Hippocampal formation (tissue), 2 donors: ENCODE results near the gene TMEM259.
"Not testable (repeated sequence)": the region's sequence is repeated elsewhere in the genome, so short reads cannot be mapped to it uniquely, and the experiment has no call there.

Experiments
- DNase-seq, 2 donors: peaks; one replicate each; lab custom pipeline; 2025; lab: John Stamatoyannopoulos, UW

Gene TMEM259

DNA sequence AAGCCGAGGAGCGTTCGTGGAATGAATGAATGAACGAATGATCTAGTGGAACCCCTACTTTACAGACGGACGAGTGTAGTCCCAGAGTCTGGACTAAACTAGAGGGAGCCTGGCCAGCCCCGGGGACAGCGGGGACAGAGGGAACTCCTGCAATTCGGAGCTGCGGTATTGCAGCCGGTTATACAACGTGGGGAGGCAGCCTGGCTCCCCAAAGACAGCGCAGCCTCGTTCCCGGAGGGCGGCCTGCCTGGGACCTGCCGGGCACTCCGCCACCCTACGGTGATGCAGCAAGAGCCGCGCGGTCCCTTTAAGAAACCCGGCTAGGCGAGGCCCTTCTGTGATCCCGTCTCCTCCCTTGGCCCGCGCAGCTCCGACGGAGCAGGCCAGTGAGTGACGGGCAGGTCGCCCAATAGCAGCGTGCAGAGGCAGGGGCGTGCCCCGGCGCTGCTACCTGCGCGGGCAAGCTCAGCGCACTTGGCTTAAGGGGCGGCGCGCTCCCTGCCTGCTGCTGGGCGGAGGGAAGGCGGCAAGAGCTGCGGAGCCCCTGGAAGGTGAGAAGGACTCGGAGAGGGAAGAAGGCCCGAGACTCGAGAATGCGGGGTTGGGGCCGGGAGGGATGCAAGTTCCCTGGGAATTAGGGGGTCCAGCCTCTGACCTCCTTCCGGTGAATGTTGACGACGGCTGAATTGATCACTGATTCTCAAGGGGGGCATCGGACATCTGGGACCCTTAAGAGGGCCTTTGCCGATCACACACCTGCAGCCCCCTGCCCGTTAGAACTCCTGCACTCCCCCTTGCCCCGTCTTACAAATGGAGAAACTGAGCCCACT, 18.9 kb upstream of the TMEM259 start, which contains the start of gene ABCA7:
TSS of gene ABCA7 (plus strand) at position 462 of the 830 bp plus-strand sequence. CDS start 1,255 bp downstream, outside the sequence.
- peak; percentile 88 to 93 for DNase-seq

- no peak for DNase-seq
These were observed 18.2 kb upstream of the TMEM259 start for GRCh38 chr19:1038978-1039645.

- DNase-seq = no peak
These were observed 16.7 kb upstream of the TMEM259 start for GRCh38 chr19:1037621-1038064.

- no peak for DNase-seq
These were observed 15.2 kb upstream of the TMEM259 start for GRCh38 chr19:1035998-1036621.

- no peak for DNase-seq
These were observed 11.4 kb upstream of the TMEM259 start for GRCh38 chr19:1032264-1032867.

- no peak for DNase-seq
These were observed 7.4 kb upstream of the TMEM259 start for GRCh38 chr19:1028062-1028926.

DNA sequence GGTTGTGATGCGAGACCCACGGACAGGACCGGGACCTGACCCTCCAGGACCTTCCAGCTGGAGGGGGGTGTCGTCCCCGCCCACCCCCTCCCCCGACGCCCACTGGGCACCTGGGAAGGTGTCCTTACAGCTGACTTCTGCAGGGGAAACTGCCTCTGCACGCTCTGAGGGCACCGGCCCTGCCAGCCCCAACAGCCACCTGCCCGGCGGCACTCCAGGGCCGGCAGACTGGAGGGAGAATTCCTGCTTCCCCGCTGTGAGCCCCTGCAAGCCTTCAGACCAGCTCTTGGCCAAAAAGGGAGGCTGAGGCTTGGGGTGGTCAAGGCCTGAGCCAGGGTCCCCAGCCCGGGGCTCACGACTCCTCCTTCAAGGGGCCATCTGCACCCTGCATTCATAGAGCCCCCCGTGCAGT, 6.7 kb upstream of the TMEM259 start:
- DNase-seq = no peak

DNA sequence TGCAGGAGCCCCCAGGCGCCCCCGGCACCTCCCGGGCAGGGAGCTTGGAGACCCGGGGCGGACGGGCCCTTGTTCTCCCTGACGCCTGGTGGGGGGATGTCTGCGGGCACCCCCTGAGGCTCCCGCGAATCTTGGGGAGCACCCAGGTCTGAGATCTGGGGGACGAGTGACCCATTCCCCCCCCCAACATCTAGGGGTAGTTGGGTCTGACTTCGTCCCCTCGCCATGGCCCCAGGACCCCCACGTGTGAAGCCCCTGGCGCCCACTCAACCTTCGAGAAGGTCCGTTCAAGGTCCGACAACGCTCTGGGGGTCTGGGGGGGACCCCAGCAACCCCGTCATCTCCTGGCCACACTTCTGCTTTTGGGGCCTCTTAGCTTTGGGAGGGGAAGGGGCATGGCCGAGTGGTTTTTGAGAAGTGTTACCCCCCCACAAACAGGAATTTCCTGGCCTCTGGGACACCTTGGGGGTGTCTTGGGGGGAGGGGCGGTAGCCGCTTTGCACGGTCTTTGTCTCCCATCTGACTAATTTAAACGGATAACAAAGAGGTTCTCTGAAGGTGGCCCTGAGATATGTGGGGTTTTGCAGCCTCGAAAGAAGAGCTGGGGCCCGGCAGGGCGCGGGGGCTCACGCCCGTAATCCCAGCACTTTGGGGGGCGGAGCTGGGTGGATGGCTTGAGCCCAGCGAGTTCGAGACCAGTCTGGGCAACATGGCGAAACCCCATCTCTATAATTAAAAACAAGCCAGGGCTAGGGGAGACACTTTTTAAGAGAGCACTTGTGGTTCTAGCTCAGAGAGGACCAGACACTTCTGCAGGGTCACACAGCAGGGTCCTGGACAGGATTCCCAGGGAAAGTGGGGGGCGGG, 6.1 kb upstream of the TMEM259 start:
- no peak for DNase-seq

DNA sequence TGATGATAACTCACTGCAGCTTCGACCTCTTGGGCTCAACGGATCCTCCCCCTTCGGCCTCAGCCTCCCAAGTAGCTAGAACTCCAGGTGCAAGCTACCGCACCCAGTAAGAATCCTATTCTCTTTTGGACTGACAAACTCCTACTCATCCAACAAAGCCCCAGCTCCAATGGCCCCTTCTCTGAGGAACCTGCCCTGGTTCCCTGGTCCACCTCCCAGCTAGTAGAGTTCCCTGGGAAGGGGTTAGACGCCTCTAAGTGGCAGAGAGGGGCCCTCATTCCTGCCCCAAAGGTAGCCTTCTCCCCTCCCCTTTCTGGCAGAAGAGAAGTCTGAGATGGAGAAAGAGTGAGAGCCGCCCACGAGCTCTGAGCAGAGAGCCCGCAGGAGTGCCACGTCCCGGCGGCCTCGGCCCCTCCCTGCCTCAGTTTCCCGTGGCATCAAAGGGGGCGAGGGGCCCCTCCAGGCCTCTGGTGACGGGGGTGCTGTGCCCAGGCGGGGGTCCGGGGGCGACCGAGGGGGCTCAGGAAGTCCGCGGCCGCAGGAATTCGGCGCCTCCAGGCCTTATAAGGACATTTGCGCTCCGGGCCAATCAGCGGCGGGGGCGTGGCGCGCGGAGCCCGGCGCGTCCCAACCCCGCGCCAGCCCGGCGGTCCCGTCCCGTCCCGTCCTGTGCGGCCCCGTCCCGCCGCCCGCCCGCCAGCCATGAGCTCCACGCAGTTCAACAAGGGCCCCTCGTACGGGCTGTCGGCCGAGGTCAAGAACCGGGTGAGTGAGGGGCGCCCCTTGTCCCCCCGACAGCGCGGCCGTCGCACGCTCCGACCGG, 5.2 kb upstream of the TMEM259 start, which contains the start of gene CNN2:
TSS of gene CNN2 (plus strand) at position 649 of the 823 bp plus-strand sequence. CDS start at position 703, 54 bp downstream.
- DNase-seq = no peak

DNA sequence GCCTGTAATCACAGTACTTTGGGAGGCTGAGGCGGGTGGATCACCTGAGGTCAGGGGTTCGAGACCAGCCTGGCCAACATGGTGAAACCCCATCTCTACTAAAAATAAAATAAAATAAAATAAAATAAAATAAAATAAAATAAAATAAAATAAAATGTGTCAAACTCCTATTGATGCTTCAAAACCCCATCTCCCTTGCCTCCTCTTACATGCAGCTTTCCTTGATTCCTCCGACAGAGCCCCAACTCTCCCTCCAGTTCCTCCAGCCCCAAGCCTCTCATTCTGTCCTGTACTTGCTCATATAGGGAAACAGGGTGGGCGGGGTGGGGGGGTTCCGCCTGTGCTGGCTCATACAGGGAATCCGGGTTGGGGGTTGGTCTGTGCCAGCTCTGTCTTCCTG, 4.2 kb upstream of the TMEM259 start:
- DNase-seq = not testable (repeated sequence)

DNA sequence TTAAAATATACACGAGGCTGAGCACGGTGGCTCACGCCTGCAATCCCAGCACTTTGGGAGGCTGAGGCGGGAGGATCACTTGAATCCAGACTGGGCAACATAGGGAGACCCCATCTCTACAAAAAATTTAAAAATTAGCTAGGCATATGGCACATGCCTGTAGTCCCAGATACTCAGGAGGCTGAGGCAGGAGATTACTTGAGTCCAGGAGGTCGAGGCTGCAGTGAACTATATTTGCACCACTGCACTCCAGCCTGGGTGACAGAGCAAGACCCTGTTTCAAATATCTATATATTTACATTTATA, 2.9 kb upstream of the TMEM259 start:
- DNase-seq = not testable (repeated sequence)

- no peak for DNase-seq
These were observed 699 bp downstream of the TMEM259 start for GRCh38 chr19:1019980-1020867.

- no peak for DNase-seq
These were observed 1.3 kb downstream of the TMEM259 start for GRCh38 chr19:1019616-1019961.

- DNase-seq = no peak
These were observed 1.8 kb downstream of the TMEM259 start for GRCh38 chr19:1018932-1019615.

DNA sequence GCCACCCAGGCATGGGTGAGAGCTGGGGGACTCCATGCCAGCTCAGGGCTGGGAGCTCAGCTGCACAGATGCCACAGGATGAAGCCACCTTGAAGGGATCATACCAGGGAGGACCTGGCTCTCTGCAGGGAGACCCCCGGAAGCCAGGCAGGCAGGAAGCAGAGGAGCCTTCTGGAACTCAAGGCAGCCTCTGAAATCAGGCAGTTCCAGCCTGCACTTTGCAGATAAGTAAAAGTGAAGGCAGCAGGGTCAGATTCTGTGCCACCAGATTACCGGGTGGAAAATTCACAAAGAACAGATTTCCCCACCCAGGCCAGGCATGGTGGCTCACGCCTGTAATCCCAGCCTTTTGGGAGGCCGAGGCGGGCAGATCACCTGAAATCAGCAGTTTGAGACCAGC, 2.5 kb downstream of the TMEM259 start:
- DNase-seq = no peak

DNA sequence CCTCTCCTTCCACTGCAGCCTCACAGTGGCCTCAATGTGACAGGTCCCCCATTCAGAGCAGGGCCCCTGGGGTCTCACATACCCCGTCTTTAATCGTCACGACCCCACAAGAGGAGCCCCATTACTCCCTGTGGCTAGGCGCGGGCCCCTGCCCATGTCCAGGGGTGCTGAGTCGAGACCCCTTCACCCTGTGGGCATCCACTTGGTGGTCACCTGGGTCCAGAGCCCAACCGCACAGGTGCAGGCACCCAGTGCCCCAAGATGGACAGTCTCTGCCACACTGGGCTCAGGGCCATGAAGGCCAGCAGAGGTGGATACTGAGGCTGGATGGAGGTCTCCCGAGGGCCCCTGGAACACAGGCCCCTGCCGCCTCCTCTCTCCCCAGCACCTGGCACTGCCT, 3.0 kb downstream of the TMEM259 start:
- no peak for DNase-seq

DNA sequence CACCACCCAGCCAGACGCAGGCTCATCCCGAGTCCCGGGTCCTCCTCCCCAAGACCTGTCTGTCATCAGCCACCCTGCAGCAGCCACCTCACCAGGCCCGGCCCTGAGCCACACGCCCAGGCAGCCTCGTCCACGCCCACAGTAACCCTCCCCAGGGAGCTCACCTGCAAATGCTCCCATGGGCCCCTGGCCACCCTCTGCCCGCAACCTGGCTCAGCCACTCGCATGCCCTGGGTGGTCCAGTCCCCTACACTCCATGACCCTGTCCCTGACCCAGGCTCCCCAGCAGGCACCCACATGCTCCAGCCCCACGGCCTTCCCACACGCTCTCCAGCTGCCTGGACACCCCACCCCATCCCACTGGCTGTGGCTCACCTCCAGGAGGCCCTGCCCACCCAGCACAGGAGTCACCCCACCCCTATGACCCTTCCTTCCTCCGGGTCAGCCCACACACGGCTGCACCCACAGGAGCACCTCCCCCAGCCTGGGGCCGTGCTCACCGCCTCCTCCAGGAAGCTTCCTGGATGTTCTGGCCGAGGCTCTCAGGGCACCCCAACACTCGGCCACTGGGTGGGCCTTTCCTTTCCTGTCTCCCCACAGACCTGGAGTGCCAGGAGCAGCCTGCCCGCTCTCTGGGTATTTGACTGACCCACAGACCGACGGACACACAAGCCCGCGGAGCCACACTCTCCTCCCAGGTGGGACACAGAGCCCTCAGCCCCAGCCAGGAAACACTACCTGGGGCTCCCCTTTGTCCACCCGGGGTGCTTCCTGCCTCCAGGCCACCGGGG, 3.6 kb downstream of the TMEM259 start:
- DNase-seq = no peak
